Ovary (tissue), 9 donors: ENCODE results near the gene ARHGAP8. TPM values are rescaled to one million over a fixed set of nuclear protein-coding genes. Genes with fewer than 3 reads are reported as not detected.

Experiments
- DNase-seq, 5 donors: peaks; one replicate each; pipeline ENCODE4 v3.0.0-alpha.2; 2019 to 2020
- H3K27ac ChIP-seq, 2 donors: fragments of 200-600 bp; one replicate each; pipeline versions ENCODE4 v1.5.1 to v1.8.0; 2019 to 2022
- H3K27me3 ChIP-seq: fragments of 200-600 bp; one replicate; pipeline ENCODE4 v1.8.0; 2022
- H3K36me3 ChIP-seq: fragments of 200-600 bp; sonication (generic); one replicate; pipeline ENCODE4 v1.5.1; 2019
- H3K4me1 ChIP-seq: one replicate; pipeline ENCODE4 v1.8.1; 2013; ENCODE audit warnings: mild to moderate bottlenecking, moderate library complexity; ENCODE audit not compliant: insufficient read depth
- H3K4me3 ChIP-seq: fragments of 200-600 bp; sonication (generic); one replicate; pipeline ENCODE4 v1.5.1; 2017
- H3K9me3 ChIP-seq, 2 donors: fragments of 200-600 bp in 1 of 2; sonication (generic) in 1 of 2; one replicate each; pipeline versions ENCODE4 v1.5.1 to v1.8.1; 2013 to 2019; ENCODE audit warnings: mild to moderate bottlenecking in 1 of 2, moderate library complexity in 1 of 2
- EP300 ChIP-seq: sonication (generic); formaldehyde crosslinking; IDR thresholded peaks from one replicate; pipeline ENCODE4 v1.6.1; 2017; ENCODE audit warnings: antibody characterized with exemption
- POLR2A ChIP-seq: fragments of 450-650 bp; IDR thresholded peaks from one replicate; pipeline ENCODE4 v1.6.1; 2017; ENCODE audit warnings: antibody characterized with exemption, mild to moderate bottlenecking, moderate library complexity
- WGBS, 3 donors: extraction: QIAGEN DNeasy Blood & Tissue Kit in 1 of 3; methylation state at CpG; one replicate each; pipeline versions ENCODE4 v1.1.5 to v1.1.7; 2013 to 2017; 5-methylcytosine and 5-hydroxymethylcytosine counted together
- intact Hi-C, 4 donors: fragments of 100-400 bp; cut with DNase I; formaldehyde crosslinking; loops; one replicate each; pipeline versions ENCODE4 v1.11.0 to v1.15.1; 2022 to 2023
- polyA plus RNA-seq, 2 donors: library from polyadenylated mRNA; stranded (reverse); fragments of 200-250 nt in 1 of 2; fragments of 350-450 nt in 1 of 2; fragmentation: Illumina TruSeq in 1 of 2; extraction: RNeasy Lipid Tissue Mini Kit (QIAGEN cat#74804) in 1 of 2; gene quantifications; one replicate each; pipeline ENCODE4 v1.2.3, GENCODE V29; 2013 to 2014
- total RNA-seq, 7 donors: library from RNA; depleted of rRNA in 2 of 7; stranded (reverse); fragments of >200 nt in 2 of 7; fragmentation: NEBNext Ultra II Directional in 3 of 7; extraction: Animal tissue kit (Norgen Biotek cat#: 25700) in 3 of 7; gene quantifications; one replicate each; pipeline versions ENCODE4 v1.1.0 to v1.2.4, GENCODE V29; 2016 to 2023
- TF ChIP-seq, protein P1 (sequence below), 3 donors: fragments of 450-650 bp in 2 of 3; fragments of 200-600 bp in 1 of 3; IDR thresholded peaks; one replicate each; pipeline versions ENCODE4 v1.5.1 to v1.8.0; 2016 to 2022; ENCODE audit warnings: antibody characterized with exemption in 3 of 3, mild to moderate bottlenecking in 1 of 3
- donor health status: DM: no; HTN: no; CAD: no; lungs with moderate emphysema.
- donor health status: DM: no; HTN: no; CAD: no.
- donor health status: Bipolar disorder and iron deficiency.
- donor health status: DM: yes; HTN: yes; CAD: no.
- donor health status: DM: no; HTN: no; CAD: no.
- donor health status: DM: yes; HTN: yes; CAD: no.

Gene ARHGAP8
- total and polyA plus RNA-seq, 9 donors, result 0.45 to 23.8 (median 2.1) TPM

DNA sequence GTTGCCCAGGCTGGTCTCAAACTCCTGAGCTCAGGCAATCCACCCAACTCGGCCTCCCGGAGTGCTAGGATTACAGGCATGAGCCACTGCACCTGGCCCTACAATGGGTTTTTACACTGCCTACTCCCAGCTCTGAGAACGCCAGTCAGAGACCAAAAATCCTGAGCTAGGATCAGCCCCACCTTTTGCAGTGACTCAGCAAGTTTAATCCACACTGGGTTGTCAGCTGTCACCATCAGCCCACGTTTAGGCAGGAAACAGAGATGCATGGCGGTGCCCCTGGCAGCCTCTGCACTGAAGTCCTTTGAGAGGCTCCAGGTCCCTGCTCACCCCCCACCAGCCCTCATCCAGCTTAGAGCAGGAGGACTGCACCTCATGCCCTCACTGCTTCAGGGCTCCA is 117.6 kb downstream of the ARHGAP8 start:
- WGBS, 3 donors, result 62 to 78% (median 77%) methylated on average over 5 of the region's 5 CpGs
- Histone ChIP-seq H3K36me3 (no peaks in the 10 kb centered on the region), H3K27me3 (no peaks in the 10 kb centered on the region), H3K27ac (no peak overlapping the region), H3K9me3 (no peaks in the 10 kb centered on the region), H3K4me1 (no peaks in the 10 kb centered on the region), H3K4me3 (no peak overlapping the region)
- TF ChIP-seq POLR2A (no peak), EP300 (no peak)
- TF ChIP-seq, protein P1, sequence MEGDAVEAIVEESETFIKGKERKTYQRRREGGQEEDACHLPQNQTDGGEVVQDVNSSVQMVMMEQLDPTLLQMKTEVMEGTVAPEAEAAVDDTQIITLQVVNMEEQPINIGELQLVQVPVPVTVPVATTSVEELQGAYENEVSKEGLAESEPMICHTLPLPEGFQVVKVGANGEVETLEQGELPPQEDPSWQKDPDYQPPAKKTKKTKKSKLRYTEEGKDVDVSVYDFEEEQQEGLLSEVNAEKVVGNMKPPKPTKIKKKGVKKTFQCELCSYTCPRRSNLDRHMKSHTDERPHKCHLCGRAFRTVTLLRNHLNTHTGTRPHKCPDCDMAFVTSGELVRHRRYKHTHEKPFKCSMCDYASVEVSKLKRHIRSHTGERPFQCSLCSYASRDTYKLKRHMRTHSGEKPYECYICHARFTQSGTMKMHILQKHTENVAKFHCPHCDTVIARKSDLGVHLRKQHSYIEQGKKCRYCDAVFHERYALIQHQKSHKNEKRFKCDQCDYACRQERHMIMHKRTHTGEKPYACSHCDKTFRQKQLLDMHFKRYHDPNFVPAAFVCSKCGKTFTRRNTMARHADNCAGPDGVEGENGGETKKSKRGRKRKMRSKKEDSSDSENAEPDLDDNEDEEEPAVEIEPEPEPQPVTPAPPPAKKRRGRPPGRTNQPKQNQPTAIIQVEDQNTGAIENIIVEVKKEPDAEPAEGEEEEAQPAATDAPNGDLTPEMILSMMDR (IDR thresholded peaks at IDR 0.05), result no peak
- intact Hi-C loops, result no loop called here
- DNase-seq, result no peak

DNA sequence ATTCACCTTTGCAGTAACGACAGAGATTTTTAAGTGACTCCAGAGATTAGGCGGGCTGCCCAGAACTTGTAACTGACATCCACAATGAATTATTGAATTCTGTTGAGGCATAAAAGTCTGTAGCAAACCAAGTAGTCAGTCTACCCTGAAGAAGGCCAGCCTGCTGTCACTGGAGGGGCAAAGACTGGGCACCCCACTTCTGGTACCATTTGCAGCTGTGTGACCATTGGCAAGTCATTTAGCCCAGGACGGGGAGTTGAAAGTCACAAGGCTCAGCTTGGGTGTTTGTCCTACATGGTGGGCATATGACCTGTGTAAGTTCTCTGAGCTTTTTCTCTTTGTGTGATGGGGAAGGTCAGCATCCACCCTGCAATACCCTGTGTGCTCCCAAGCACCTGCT is 119.4 kb downstream of the ARHGAP8 start:
- Histone ChIP-seq H3K4me3 (no peak overlapping the region), H3K27ac (no peak overlapping the region), H3K27me3 (no peaks in the 10 kb centered on the region), H3K9me3 (no peaks in the 10 kb centered on the region), H3K36me3 (no peaks in the 10 kb centered on the region), H3K4me1 (no peaks in the 10 kb centered on the region)
- no peak for DNase-seq
- 90 to 99% (median 95%) methylated on average over 3 of the region's 3 CpGs for WGBS, 3 donors
- intact Hi-C loops, result no loop called here
- TF ChIP-seq POLR2A, result no peak
- TF ChIP-seq, protein P1 (IDR thresholded peaks at IDR 0.05), result no peak
- TF ChIP-seq EP300, result no peak

DNA sequence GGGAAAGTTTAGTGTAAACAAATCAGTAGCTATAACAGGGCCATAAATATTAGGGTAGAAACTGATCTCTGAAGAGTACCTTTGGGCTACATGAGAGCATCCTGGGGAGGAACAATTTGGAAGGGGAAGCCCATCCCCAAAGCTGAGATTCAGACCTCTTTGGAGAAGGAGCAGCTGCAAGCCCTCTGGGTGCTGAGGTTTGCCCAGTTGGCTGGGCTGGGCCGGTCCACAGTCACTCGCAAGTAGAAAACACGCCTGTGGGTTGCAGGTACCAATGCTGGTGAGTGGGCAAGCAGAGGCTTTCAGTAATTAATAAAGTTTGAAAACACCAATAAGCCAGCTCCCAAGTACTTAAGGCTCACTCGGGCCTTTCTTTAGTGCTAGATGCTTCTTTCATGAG is 124.5 kb downstream of the ARHGAP8 start:
- no peaks in the 10 kb centered on the region for H3K4me1 ChIP-seq
- peak in 1 of 5 donors; percentile 7 for DNase-seq
- no peaks in the 10 kb centered on the region for H3K36me3 ChIP-seq
- no peak overlapping the region for H3K4me3 ChIP-seq
- H3K27ac ChIP-seq, result no peak overlapping the region
- TF ChIP-seq POLR2A, result no peak
- TF ChIP-seq EP300, result no peak
- TF ChIP-seq, protein P1 (IDR thresholded peaks at IDR 0.05), result no peak
- H3K9me3 ChIP-seq, result no peaks in the 10 kb centered on the region
- intact Hi-C loops, result no loop called here
- H3K27me3 ChIP-seq, result no peaks in the 10 kb centered on the region
- 83 to 98% (median 98%) methylated on average over 4 of the region's 4 CpGs for WGBS, 3 donors

DNA sequence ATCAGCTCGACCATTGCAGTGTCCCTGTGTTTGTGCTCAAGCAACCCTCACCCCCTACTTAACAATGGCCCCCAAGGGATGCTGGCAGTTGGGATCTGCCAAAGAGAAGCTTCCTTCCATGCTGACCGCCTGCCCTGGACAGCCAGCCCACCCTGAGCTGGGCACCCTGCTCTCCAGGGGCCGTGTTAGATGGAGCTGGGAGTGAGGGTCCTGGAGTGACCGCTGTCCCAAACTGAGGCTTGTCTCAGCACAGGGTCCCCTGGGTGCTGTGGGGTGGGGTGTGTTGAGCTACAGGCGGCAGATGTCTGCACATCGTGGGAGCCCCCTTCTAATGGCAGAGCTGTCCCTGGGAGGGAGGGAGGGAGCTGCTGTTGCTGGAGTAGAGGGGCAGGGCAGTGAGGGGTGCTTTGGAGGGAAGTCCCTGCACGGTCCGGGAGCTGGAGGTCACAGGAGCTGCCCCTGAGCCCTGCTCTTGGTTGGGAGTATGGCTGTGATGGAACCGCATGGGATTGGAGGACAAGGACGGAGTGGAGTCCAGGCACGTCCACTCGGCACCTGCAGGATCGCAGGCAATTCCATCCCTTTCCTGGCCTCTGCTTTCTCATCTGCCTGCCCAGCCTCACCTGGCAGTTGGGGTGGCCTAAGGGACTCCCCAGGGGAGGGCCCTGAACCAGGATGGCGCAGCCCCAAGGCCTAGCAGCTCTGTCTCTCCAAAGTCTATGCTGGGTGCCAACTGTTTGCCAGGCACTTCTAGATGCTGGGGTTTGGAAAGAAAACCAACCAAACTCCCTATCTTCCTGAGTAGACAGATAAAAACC is 126.3 kb downstream of the ARHGAP8 start:
- intact Hi-C loops, result no loop called here
- no peak for TF ChIP-seq EP300
- TF ChIP-seq POLR2A, result no peak
- TF ChIP-seq, protein P1 (IDR thresholded peaks at IDR 0.05), result no peak
- Histone ChIP-seq H3K4me3 (no peak overlapping the region), H3K4me1 (no peaks in the 10 kb centered on the region), H3K27me3 (no peaks in the 10 kb centered on the region), H3K27ac (no peak overlapping the region), H3K36me3 (no peaks in the 10 kb centered on the region), H3K9me3 (no peaks in the 10 kb centered on the region)
- DNase-seq, result peak in 1 of 5 donors; percentile 13
- 84 to 88% (median 87%) methylated on average over 14 of the region's 14 CpGs for WGBS, 3 donors
